OCI-LY7 (cell line): Measurements from ENCODE around the gene SLC9C1. TPM values are rescaled to one million over a fixed set of nuclear protein-coding genes. Genes with fewer than 3 reads are reported as not detected.

Experiments used
- BruUV-seq: library from RNA; stranded (reverse); fragments of 400-500 nt; replicated peaks from 2 replicates; lab custom pipeline; 2021; lab: Mats Ljungman, UMichigan
- CTCF ChIA-PET: fragments of 300-600 bp; sonication (Branson Sonifier 250); formaldehyde crosslinking; loops from one replicate; lab custom pipeline; 2022; ENCODE audit warnings: antibody characterized with exemption; ENCODE audit not compliant: unreplicated experiment; lab: Charles Lee
- POLR2A ChIA-PET: fragments of 300-600 bp; sonication (Branson Sonifier 250); formaldehyde crosslinking; loops from one replicate; lab custom pipeline; 2022; ENCODE audit warnings: antibody characterized with exemption; lab: Charles Lee
- DNase-seq: peaks from one replicate; pipeline ENCODE4 v3.0.0-alpha.2; 2015; ENCODE audit warnings: low spot score
- H2AFZ ChIP-seq: fragments of 200-600 bp; sonication (generic), shearing (Covaris generic); 2 replicates; pipeline ENCODE4 v1.6.1; 2014; ENCODE audit warnings: mild to moderate bottlenecking, antibody characterized with exemption, low read length, moderate library complexity
- H3K27ac ChIP-seq: fragments of 200-600 bp; sonication (generic); 2 replicates; pipeline ENCODE4 v1.5.1; 2014; ENCODE audit warnings: mixed run types, low read depth, mild to moderate bottlenecking, moderate library complexity, low read length, inconsistent platforms; ENCODE audit not compliant: poor library complexity, severe bottlenecking
- H3K36me3 ChIP-seq: fragments of 200-600 bp; sonication (generic); 2 replicates; pipeline ENCODE4 v1.6.1; 2014; ENCODE audit warnings: mild to moderate bottlenecking, antibody characterized with exemption, low read length, moderate library complexity, mixed read lengths; ENCODE audit not compliant: insufficient read depth
- H3K4me1 ChIP-seq: fragments of 200-600 bp; sonication (generic); 2 replicates; pipeline ENCODE4 v1.5.1; 2014; ENCODE audit warnings: mild to moderate bottlenecking, low read length; ENCODE audit not compliant: insufficient read depth, poor library complexity, severe bottlenecking
- H3K4me2 ChIP-seq: fragments of 200-600 bp; sonication (generic); 2 replicates; pipeline ENCODE4 v1.6.1; 2014; ENCODE audit warnings: mild to moderate bottlenecking, low read length
- H3K4me3 ChIP-seq: fragments of 200-600 bp; sonication (generic); 2 replicates; pipeline ENCODE4 v1.5.1; 2014; ENCODE audit warnings: mild to moderate bottlenecking, low read depth, low read length; ENCODE audit not compliant: poor library complexity, severe bottlenecking
- H3K79me2 ChIP-seq: fragments of 200-600 bp; sonication (generic); 2 replicates; pipeline ENCODE4 v1.6.1; 2016; ENCODE audit warnings: low read depth, mild to moderate bottlenecking, low read length, moderate library complexity, mixed read lengths; ENCODE audit not compliant: insufficient read depth
- H3K9me2 ChIP-seq: fragments of 200-600 bp; sonication (generic); 2 replicates; pipeline ENCODE4 v1.6.1; 2016; ENCODE audit warnings: mild to moderate bottlenecking, low read length, mixed read lengths; ENCODE audit not compliant: insufficient read depth
- H3K9me3 ChIP-seq: fragments of 200-600 bp; sonication (generic); 2 replicates; pipeline ENCODE4 v1.6.1; 2014; ENCODE audit warnings: mild to moderate bottlenecking, mixed run types, low read length, mixed read lengths
- H4K20me1 ChIP-seq: fragments of 200-600 bp; sonication (generic); 2 replicates; pipeline ENCODE4 v1.6.1; 2014; ENCODE audit warnings: mild to moderate bottlenecking, antibody characterized with exemption, low read length, moderate library complexity, mixed read lengths; ENCODE audit not compliant: insufficient read depth
- EZH2phosphoT487 ChIP-seq: fragments of 200-600 bp; sonication (generic); IDR thresholded peaks from 2 replicates; pipeline ENCODE4 v1.6.1; 2018; ENCODE audit warnings: low read depth, borderline replicate concordance, mild to moderate bottlenecking, mixed run types, antibody characterized with exemption, low read length, moderate library complexity, mixed read lengths
- intact Hi-C: fragments of 100-400 bp; cut with micrococcal nuclease; formaldehyde crosslinking; loops from one replicate; pipeline ENCODE4 v1.10.0; 2022; ENCODE audit not compliant: unreplicated experiment
- total RNA-seq, 2 experiments: library from RNA; depleted of rRNA in 1 of 2; stranded (reverse); fragments of >200 nt in 1 of 2; shearing (Covaris generic) in 1 of 2; gene quantifications; 2 replicates each; pipeline ENCODE4 v1.2.3, GENCODE V29; 2014 to 2022
- TF ChIP-seq, protein P1 (sequence below): fragments of 200-600 bp; sonication (generic); conservative IDR thresholded peaks from 2 replicates; pipeline ENCODE4 v1.5.1; 2014; ENCODE audit warnings: mild to moderate bottlenecking, antibody characterized with exemption, low read length, moderate library complexity, mixed read lengths

Gene SLC9C1
- total RNA-seq, 2 experiments from 2014 or later: not detected

DNA sequence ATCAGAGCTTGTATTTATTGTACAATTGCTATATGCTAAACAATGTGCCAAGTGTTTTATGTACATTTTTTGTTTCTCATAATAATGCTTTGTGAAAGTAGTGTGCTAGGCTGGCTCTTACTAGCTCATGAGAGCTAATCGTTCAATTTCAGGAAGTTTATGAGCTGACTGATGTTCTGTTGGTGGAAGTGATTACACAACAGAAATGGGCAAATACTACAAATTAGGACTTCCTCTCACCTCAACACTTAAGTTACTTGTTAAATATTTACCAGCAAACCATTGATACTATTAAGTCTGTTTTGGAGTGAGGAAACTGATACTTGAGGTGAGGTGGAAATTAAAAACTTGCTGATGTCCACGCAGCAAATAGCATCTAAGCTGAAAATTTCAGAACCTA, 32.3 kb downstream of the SLC9C1 start:
- no TSS peak for BruUV-seq
- Histone ChIP-seq H3K27ac (no peak overlapping the region), H3K4me2 (no peak overlapping the region), H3K9me2 (no peaks in the 10 kb centered on the region), H3K79me2 (no peaks in the 10 kb centered on the region), H3K4me1 (no peaks in the 10 kb centered on the region), H3K4me3 (no peak overlapping the region), H4K20me1 (no peaks in the 10 kb centered on the region), H2AFZ (no peak overlapping the region), H3K9me3 (no peaks in the 10 kb centered on the region; the same call in 1 of the 2 replicates), H3K36me3 (no peaks in the 10 kb centered on the region)
- CTCF ChIA-PET: interaction anchor here (0.7 kb wide), 1 partner anchor 32 kb away, joined by 3 read pairs; the partner anchor contains the start of gene SLC9C1
- TF ChIP-seq, protein P1, sequence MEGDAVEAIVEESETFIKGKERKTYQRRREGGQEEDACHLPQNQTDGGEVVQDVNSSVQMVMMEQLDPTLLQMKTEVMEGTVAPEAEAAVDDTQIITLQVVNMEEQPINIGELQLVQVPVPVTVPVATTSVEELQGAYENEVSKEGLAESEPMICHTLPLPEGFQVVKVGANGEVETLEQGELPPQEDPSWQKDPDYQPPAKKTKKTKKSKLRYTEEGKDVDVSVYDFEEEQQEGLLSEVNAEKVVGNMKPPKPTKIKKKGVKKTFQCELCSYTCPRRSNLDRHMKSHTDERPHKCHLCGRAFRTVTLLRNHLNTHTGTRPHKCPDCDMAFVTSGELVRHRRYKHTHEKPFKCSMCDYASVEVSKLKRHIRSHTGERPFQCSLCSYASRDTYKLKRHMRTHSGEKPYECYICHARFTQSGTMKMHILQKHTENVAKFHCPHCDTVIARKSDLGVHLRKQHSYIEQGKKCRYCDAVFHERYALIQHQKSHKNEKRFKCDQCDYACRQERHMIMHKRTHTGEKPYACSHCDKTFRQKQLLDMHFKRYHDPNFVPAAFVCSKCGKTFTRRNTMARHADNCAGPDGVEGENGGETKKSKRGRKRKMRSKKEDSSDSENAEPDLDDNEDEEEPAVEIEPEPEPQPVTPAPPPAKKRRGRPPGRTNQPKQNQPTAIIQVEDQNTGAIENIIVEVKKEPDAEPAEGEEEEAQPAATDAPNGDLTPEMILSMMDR: no peak
- TF ChIP-seq EZH2phosphoT487: no peak
- intact Hi-C loops: no loop called here
- POLR2A ChIA-PET: interaction anchor here (0.6 kb wide), 1 partner anchor 598 kb away, joined by 3 read pairs; no protein-coding TSS in a partner anchor
- DNase-seq: no peak

DNA sequence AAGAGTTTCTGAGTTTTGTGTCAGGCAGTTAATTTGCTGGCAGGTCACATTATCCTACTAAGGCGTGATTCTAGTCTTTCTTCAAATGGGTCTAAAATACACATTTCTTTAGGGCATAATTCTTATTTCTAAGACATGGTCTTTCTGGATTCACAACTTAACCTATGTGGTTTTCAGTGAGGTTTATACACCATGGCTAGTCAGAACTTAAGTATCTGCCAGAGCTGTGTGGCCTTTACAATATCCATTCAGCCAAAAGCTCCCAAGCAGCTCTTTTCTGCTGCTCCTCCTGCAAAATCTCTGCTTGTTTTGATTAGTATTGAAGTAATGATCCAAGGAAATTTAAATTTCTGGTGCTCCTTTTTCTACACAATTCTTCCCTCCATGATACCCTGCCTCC, 33.5 kb downstream of the SLC9C1 start:
- Histone ChIP-seq H3K4me3 (no peak overlapping the region), H4K20me1 (no peaks in the 10 kb centered on the region), H3K9me3 (no peaks in the 10 kb centered on the region; the same call in 1 of the 2 replicates), H3K79me2 (no peaks in the 10 kb centered on the region), H3K36me3 (no peaks in the 10 kb centered on the region), H3K9me2 (no peaks in the 10 kb centered on the region), H3K4me2 (no peak overlapping the region), H2AFZ (no peak overlapping the region), H3K4me1 (no peaks in the 10 kb centered on the region), H3K27ac (no peak overlapping the region)
- intact Hi-C loops: no loop called here
- POLR2A ChIA-PET: interaction anchor here (1.3 kb wide), 1 partner anchor 11 kb away, joined by 3 read pairs; no protein-coding TSS in a partner anchor
- TF ChIP-seq, protein P1: no peak
- TF ChIP-seq EZH2phosphoT487: no peak
- BruUV-seq: no TSS peak
- CTCF ChIA-PET: no interaction called here
- DNase-seq: no peak

DNA sequence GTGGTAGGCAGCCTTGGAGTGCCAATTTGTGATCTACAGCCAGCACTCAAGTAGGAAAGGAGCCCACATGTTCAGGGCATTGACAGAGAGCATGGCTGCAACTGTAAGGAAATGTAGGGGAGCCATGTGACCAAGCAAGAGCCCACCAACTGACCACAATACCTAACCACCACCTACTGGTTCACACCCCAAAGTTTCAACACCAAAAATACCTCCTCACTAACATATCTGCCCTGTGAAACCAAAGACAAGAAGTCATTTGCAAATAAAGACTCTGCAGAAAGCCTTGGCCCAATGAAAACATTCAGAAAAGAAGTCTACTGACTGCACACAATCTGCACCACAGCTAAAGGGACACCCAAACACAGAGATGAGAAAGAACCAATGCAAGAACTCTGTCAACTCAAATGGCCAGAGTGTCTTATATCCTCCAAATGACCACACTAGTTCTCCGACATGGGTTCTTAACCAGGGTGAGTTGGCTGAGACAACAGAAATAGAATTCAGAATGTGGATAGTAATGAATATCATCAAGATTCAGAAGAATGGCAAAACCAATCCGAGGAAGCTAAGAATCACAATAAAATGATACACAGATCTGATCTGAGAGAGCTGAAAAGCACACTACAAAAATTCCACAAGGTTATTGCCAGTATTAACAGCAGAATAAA, 40.6 kb downstream of the SLC9C1 start:
- no peak for DNase-seq

More for the DNA sequence above, 40.6 kb downstream of the SLC9C1 start:
- Histone ChIP-seq H3K36me3 (no peaks in the 10 kb centered on the region), H2AFZ (no peak overlapping the region), H3K79me2 (no peaks in the 10 kb centered on the region), H3K4me3 (no peak overlapping the region), H4K20me1 (no peaks in the 10 kb centered on the region), H3K4me1 (no peaks in the 10 kb centered on the region), H3K9me3 (no peaks in the 10 kb centered on the region; the same call in 1 of the 2 replicates), H3K4me2 (no peak overlapping the region), H3K27ac (no peak overlapping the region), H3K9me2 (no peaks in the 10 kb centered on the region)
- ChIA-PET POLR2A (interaction anchor here (0.7 kb wide), 1 partner anchor 12 kb away, joined by 5 read pairs; no protein-coding TSS in a partner anchor), CTCF (no interaction called here)
- no TSS peak for BruUV-seq
- TF ChIP-seq, protein P1: no peak
- TF ChIP-seq EZH2phosphoT487: no peak
- intact Hi-C loops: no loop called here
